GM21526 (cell line): ENCODE results near the gene SMYD3.

Source experiments
- ATAC-seq: cut with Tn5 transposase; IDR thresholded peaks from one replicate; pipeline ENCODE4 v1.9.1; 2021; ENCODE audit warnings: moderate library complexity; ENCODE audit not compliant: unreplicated experiment, low FRiP score

The SMYD3 gene

GRCh38 chr1:246318036-246318359 lies 189.1 kb downstream of the SMYD3 start:
- ATAC-seq, result no peak

- no peak for ATAC-seq
These were observed 189.6 kb downstream of the SMYD3 start for GRCh38 chr1:246317332-246318035.

GRCh38 chr1:246311461-246311860 lies 195.6 kb downstream of the SMYD3 start:
- ATAC-seq, result no peak

- ATAC-seq, result no peak
These were observed 197.7 kb downstream of the SMYD3 start for GRCh38 chr1:246309247-246309884.

GRCh38 chr1:246308533-246309075 lies 198.5 kb downstream of the SMYD3 start:
- no peak for ATAC-seq

- no peak for ATAC-seq
These were observed 200.6 kb downstream of the SMYD3 start for GRCh38 chr1:246306415-246307037.

GRCh38 chr1:246304484-246305259 lies 202.4 kb downstream of the SMYD3 start:
- ATAC-seq, result no peak

GRCh38 chr1:246302711-246303317 lies 204.3 kb downstream of the SMYD3 start:
- no peak for ATAC-seq

- no peak for ATAC-seq
These were observed 204.8 kb downstream of the SMYD3 start for GRCh38 chr1:246302251-246302625.

- no peak for ATAC-seq
These were observed 205.4 kb downstream of the SMYD3 start for GRCh38 chr1:246301553-246302250.

GRCh38 chr1:246300626-246301549 lies 206.2 kb downstream of the SMYD3 start:
- no peak for ATAC-seq

- no peak for ATAC-seq
These were observed 209.5 kb downstream of the SMYD3 start for GRCh38 chr1:246297279-246298265.

GRCh38 chr1:246295968-246296367 lies 211.1 kb downstream of the SMYD3 start:
- ATAC-seq, result no peak

- ATAC-seq, result no peak
These were observed 211.7 kb downstream of the SMYD3 start for GRCh38 chr1:246295340-246295739.

- ATAC-seq, result no peak
These were observed 212.8 kb downstream of the SMYD3 start for GRCh38 chr1:246294263-246294662.

GRCh38 chr1:246293366-246294121 lies 213.5 kb downstream of the SMYD3 start:
- ATAC-seq, result no peak

GRCh38 chr1:246292571-246292970 lies 214.5 kb downstream of the SMYD3 start:
- ATAC-seq, result no peak
